Adrenal gland (tissue), 5 donors: ENCODE results near the gene NIN.

Experiments used
- CTCF ChIP-seq, 6 experiments: fragments of 450-650 bp in 4 of 6; fragments of 200-600 bp in 2 of 6; sonication (generic) in 1 of 6; IDR thresholded peaks; 1 replicate in 5 of 6; 2 replicates in 1 of 6; pipeline versions ENCODE4 v1.5.1 to v1.8.0; 2016 to 2021; ENCODE audit warnings: antibody characterized with exemption in 6 of 6, mild to moderate bottlenecking in 2 of 6, moderate library complexity in 1 of 6
- POLR2A ChIP-seq, 2 donors: fragments of 450-650 bp; IDR thresholded peaks; one replicate each; pipeline ENCODE4 v1.6.1; 2017; ENCODE audit warnings: antibody characterized with exemption in 2 of 2, mild to moderate bottlenecking in 2 of 2, moderate library complexity in 1 of 2
- donor health status: DM: no; HTN: no; CAD: no.

- TF ChIP-seq CTCF (IDR thresholded peaks at IDR 0.05): no peak
- TF ChIP-seq POLR2A (IDR thresholded peaks at IDR 0.05): no peak
Measured at GRCh38 chr14:50845166-50845565, 14.2 kb upstream of the NIN start.
